GM18858 (cell line): ENCODE data around the gene TBCA.

ENCODE experiments used
- ATAC-seq: cut with Tn5 transposase; IDR thresholded peaks from one replicate; pipeline ENCODE4 v1.9.1; 2021; ENCODE audit not compliant: unreplicated experiment

The TBCA gene

GRCh38 chr5:77643654-77644370 is 132.3 kb downstream of the TBCA start:
- no peak for ATAC-seq

GRCh38 chr5:77642738-77643653 is 133.1 kb downstream of the TBCA start:
- ATAC-seq: no peak

GRCh38 chr5:77641963-77642737 is 134.0 kb downstream of the TBCA start:
- ATAC-seq: no peak

- no peak for ATAC-seq
Measured at GRCh38 chr5:77641397-77641943, 134.7 kb downstream of the TBCA start.
